ENCODE data around the gene CDC42EP1.
"Not testable (repeated sequence)": the region's sequence is repeated elsewhere in the genome, so short reads cannot be mapped to it uniquely, and the experiment has no call there.

Gene CDC42EP1

DNA sequence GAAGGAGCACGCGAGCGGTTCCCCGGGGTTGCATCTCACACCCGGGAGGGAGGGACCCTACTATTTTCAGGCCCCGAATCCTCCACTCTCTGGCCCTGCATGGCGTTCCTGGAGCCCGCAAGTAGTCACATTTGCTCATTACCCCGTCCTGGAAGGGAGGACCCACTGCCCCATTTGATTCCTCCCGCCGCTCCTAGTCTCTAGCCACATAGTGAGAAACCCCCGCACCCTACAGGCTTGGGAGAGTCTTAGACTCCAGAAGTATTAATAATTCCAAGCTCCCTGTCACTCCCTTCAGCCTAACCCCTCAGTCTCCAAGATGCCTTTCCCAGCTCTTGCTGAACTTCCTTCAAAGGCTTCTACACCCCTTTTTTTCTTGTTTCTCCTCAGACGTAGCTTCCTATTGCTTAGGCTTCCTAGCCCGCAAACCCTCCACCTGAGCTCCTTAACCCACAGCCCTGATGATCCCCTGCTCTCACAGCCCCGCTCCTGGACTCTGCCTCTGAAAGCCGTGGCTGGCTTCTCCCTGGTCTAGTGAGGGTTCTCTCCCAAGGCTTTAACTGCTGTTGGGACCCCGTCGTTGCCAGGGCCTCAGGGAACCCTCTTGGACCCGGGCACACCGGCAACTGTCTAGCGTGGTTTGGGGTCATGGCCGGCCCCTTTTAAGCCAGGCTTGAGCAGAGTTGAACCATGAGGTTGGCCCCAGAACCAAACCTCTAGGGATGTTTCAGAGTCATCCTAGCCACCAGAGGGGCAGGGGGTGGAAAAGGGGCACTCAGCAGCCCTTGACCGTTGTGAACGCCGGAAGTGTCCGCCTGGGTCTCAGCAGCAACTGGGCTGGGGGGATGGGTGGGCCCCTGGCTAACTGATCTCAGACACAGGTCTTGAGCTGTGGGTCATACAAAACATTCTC is 49.2 kb downstream of the CDC42EP1 start:
- no peak for DNase-seq (ENCODE audit: low read depth in 1 of 2, low spot score in 1 of 2)

DNA sequence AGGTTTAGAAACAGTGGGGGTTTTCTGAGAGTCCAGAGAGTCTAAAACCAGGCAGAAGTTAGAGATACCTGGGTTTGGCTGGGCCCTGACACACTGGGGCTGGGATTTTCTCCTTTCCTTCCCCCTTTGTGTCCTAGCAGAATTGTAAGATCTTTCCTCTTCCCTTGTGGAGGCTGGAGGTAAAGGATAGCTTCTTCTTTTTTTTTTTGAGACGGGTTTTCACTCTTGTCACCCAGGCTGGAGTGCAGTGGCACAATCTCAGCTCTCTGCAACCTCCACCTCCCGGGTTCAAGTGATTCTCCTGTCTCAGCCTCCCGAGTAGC is 49.8 kb downstream of the CDC42EP1 start:
- not testable (repeated sequence) for DNase-seq (ENCODE audit: low read depth in 1 of 2, low spot score in 1 of 2)

DNA sequence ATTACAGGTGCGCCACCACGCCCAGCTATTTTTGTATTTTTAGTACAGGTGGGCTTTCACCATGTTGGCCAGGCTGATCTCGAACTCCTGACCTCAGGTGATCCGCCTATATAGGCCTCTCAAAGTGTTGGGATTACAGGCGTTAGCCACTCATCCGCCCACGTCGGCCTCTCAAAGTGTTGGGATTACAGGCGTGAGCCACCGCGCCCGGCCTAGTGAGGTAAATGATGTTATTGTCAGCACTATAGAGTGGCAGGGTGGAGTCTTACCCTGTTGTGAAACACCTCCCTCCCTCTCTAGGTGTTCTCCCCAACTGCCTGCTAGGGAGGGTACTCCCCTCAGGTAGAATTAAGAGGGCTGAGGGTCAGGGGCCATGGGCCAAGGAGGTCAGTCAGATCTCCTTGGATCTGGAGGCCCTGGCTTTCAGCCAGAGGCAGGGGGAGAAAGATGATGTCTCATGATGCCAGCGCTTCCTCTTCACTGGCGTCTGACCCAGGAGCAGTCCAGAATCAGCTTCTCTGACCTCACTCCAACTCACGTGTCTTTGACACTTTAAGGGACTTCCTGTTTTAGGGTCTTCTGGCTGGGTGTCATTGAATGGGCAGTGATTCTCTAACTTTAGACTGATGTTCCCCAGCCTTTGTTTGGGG is 50.3 kb downstream of the CDC42EP1 start:
- DNase-seq (ENCODE audit: low read depth in 1 of 2, low spot score in 1 of 2), result no peak

DNA sequence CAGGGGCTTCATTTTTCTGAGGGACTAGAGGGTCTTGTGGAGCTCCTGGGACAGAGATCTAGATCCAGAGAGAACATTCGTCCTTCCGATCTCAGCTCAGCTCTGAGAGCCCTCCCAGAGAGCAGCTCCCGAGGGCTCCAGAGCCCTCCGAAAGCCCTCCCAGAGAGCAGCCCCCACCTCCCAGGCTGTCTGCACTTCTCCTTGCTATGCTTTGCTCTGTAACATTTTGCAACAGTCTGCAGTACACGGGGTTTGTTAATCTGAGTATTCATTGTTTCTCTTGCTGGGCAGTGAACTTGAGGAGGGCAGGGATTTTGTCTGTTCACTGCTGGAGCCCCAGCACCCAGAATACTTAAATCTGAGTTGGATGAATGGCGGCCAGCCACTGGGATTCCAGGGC is 50.9 kb downstream of the CDC42EP1 start:
- DNase-seq (ENCODE audit: low read depth in 1 of 2, low spot score in 1 of 2), result no peak

DNA sequence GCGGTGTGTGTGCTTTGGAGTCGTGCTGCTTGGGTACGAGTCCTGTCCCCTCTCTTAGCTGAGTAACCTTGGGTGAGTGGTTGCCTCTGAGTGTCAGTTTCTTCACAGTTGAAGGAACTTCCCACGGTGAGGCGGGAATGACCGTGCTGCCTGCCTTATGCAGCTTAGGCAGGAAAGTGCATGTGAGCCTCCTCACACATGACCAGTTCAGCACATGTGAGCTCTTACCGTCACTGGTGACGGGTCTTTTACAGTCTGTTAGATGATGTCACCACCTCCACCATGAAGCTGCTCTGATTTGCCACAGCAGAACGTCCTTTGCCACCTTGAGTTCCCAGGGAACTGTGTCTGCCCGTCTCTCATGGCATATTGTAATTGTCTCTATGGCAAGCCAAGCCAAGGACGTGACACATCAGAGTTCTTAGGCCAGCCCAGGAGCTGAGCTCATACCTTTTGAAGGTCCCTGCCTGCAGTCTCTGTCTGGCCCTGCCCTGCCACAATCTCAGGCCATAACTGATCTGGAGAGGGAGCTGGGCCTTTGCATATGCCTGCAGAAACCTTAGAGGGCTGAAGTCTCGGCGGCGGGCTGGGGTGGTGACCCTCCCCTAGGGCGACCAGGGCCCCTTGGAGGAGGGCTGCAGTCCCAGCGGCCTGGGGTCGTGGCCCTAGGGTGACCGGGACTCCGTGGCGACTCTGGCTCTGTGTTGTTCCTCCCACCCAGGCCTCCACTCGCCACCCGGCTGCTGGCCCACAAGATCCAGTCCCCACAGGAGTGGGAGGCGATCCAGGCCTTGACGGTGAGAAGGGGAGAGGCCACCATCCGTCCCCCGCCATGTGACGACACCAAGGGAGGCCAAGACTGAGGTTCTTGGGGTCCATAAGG is 56.2 kb downstream of the CDC42EP1 start:
- no peak for DNase-seq (ENCODE audit: low read depth in 1 of 2, low spot score in 1 of 2)

DNA sequence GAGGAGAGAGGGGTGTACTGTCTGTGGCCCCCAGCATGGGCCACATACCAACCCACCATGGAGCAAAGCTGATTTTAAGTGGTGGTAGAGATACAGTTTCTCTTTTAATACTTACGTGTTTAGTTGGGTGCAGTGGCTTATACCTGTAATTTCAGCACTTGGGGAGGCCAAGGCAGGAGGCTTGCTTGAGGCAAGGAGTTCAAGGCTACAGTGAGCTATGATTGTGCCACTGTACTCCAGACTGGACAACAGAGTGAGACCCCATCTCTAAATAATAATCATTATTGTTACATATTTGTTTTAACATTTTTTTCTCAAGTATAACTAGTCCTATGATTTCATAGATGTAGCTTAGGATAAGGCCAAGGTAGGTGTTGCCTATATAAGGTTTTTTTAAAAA is 57.2 kb downstream of the CDC42EP1 start:
- DNase-seq (ENCODE audit: low read depth in 1 of 2, low spot score in 1 of 2), result no peak

DNA sequence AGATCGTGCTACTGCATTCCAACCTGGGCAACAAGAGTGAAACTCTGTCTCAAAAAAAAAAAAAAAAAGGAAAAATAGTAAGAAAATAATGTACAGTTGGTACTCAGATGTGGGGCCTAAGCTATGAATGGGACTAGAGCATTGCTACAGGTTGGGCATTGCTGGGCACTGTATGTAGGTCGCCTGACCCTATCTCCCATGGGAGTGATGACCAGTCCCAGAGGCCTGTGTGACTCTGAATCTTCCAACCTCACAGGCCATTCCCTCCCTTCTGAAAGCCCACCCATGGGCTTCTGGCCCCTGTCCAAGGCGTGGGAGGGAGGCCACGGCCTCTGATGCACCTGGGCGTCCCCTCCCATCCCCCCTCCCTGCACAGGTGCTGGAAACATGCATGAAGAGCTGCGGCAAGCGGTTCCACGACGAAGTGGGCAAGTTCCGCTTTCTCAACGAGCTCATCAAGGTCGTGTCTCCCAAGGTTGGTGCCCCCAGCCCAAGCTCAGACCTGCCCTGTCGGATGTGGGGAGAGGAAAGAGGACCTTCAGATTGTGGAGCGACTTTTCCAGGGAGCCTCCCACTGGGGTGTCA is 57.9 kb downstream of the CDC42EP1 start:
- DNase-seq (ENCODE audit: low read depth in 1 of 2, low spot score in 1 of 2), result no peak

DNA sequence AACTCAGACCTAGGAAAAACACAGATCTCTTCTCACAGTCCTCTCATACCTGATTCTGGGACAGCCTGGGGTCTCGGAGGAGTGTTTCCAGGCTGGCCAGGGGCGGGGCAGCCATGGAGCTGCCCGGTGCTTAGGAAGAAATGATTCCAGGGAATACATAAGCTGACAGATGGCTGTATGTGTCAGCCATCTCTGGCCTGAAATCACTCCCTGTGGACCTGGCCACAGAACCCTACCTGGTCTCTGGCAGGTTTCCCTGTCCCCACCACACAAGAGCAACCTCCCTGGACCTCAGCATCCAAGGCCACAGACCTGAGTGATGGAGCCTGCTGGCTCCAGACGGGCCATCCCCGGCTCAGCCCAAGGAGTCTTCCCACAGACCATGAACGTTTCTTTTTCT is 58.4 kb downstream of the CDC42EP1 start:
- no peak for DNase-seq (ENCODE audit: low read depth in 1 of 2, low spot score in 1 of 2)

Data from activated T-helper 1 cell treated with anti-CD3 and anti-CD28 coated beads, Interleukin-2, amount 50 U/mL, for 16 hours (primary cell).